Measurements from ENCODE around the gene GTF2A1L.

GRCh38 chr2:48617618-48618017, at the start of gene GTF2A1L:
- TF ChIP-seq POLR2A (IDR thresholded peaks at IDR 0.05; ENCODE audit: borderline replicate concordance, extremely low read depth, insufficient read depth, insufficient read length): no peak
- TF ChIP-seq, protein P1, sequence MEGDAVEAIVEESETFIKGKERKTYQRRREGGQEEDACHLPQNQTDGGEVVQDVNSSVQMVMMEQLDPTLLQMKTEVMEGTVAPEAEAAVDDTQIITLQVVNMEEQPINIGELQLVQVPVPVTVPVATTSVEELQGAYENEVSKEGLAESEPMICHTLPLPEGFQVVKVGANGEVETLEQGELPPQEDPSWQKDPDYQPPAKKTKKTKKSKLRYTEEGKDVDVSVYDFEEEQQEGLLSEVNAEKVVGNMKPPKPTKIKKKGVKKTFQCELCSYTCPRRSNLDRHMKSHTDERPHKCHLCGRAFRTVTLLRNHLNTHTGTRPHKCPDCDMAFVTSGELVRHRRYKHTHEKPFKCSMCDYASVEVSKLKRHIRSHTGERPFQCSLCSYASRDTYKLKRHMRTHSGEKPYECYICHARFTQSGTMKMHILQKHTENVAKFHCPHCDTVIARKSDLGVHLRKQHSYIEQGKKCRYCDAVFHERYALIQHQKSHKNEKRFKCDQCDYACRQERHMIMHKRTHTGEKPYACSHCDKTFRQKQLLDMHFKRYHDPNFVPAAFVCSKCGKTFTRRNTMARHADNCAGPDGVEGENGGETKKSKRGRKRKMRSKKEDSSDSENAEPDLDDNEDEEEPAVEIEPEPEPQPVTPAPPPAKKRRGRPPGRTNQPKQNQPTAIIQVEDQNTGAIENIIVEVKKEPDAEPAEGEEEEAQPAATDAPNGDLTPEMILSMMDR (IDR thresholded peaks at IDR 0.05 in 2 of 3, conservative IDR thresholded peaks at IDR 0.05 in 1 of 3; ENCODE audit: borderline replicate concordance in 1 of 3, insufficient read depth in 1 of 3, low read depth in 2 of 3, low read length in 2 of 3): no peak
- no peak for TF ChIP-seq POLR2AphosphoS5 (IDR thresholded peaks at IDR 0.05; ENCODE audit: low read depth, low read length)
- TF ChIP-seq ZNF274 (IDR thresholded peaks at IDR 0.05; ENCODE audit: low read depth, low read length): no peak
- no peak for TF ChIP-seq EGR1 (IDR thresholded peaks at IDR 0.05; ENCODE audit: low read depth)
- no peak for TF ChIP-seq SP1 (IDR thresholded peaks at IDR 0.05; ENCODE audit: low read depth)
- TF ChIP-seq EZH2phosphoT487 (IDR thresholded peaks at IDR 0.05; ENCODE audit: borderline replicate concordance): no peak
- no peak for TF ChIP-seq CEBPB (IDR thresholded peaks at IDR 0.05; ENCODE audit: low read depth)
- TF ChIP-seq EZH2 (IDR thresholded peaks at IDR 0.05): no peak
